ENCODE results near the gene CLCN6.

Gene CLCN6

GRCh38 chr1:11822091-11822490, 16.1 kb downstream of the CLCN6 start:
- Histone ChIP-seq H3K4me1 (ENCODE audit: control insufficient read depth, insufficient read depth, low read length) (no peaks in the 10 kb centered on the region), H3K9me3 (ENCODE audit: control insufficient read depth, insufficient read depth, low read depth, low read length) (no peaks in the 10 kb centered on the region), H3K36me3 (ENCODE audit: control insufficient read depth in 2 of 2, insufficient read depth in 1 of 2, low read length in 2 of 2) (peaks cover 24 to 88% of the 10 kb centered on the region in 2 experiments), H3K4me3 (ENCODE audit: low read depth, low read length) (no peak overlapping the region), H3K27ac (ENCODE audit: extremely low read depth, low read depth, low read length) (no peak overlapping the region)
- ChIA-PET POLR2A (interaction anchor here (0.6 to 0.9 kb wide), 2 partner anchors 16 to 87 kb away, joined by 3 to 5 read pairs; partner anchors contain the start of genes CLCN6 and MTHFR), CTCF (interaction anchor here (1.1 kb wide), 1 partner anchor 71 kb away, joined by 3 read pairs; no protein-coding TSS in a partner anchor)
- TF ChIP-seq ZNF114 (tag by site-specific recombination; IDR thresholded peaks at IDR 0.05), result no peak
- no peak for TF ChIP-seq ZNF169 (tag by site-specific recombination; IDR thresholded peaks at IDR 0.05)
- no peak for TF ChIP-seq ZNF704 (tag by site-specific recombination; IDR thresholded peaks at IDR 0.05)
- TF ChIP-seq EGR2 (tag by site-specific recombination; IDR thresholded peaks at IDR 0.05; ENCODE audit: low read depth), result no peak
- no peak for TF ChIP-seq ZNF335 (tag by site-specific recombination; conservative IDR thresholded peaks at IDR 0.05)
- TF ChIP-seq ZNF2 (tag by site-specific recombination; IDR thresholded peaks at IDR 0.05), result no peak
- TF ChIP-seq ZNF654 (tag by site-specific recombination; IDR thresholded peaks at IDR 0.05; ENCODE audit: low read depth), result no peak
- TF ChIP-seq ZNF398 (tag by site-specific recombination; IDR thresholded peaks at IDR 0.05), result no peak
- TF ChIP-seq ZNF473 (tag by site-specific recombination; IDR thresholded peaks at IDR 0.05), result no peak
- no peak for TF ChIP-seq ZNF146 (tag by site-specific recombination; IDR thresholded peaks at IDR 0.05)
- no peak for TF ChIP-seq SP3 (tag by site-specific recombination; IDR thresholded peaks at IDR 0.05)
- no peak for TF ChIP-seq ZFP3 (tag by site-specific recombination; IDR thresholded peaks at IDR 0.05; ENCODE audit: low read depth)
- TF ChIP-seq ZNF433 (tag by site-specific recombination; IDR thresholded peaks at IDR 0.05; ENCODE audit: low read depth), result no peak
- TF ChIP-seq HIC1 (tag by site-specific recombination; IDR thresholded peaks at IDR 0.05), result no peak
- no peak for TF ChIP-seq REPIN1 (tag by site-specific recombination; IDR thresholded peaks at IDR 0.05; ENCODE audit: low read depth)
- no peak for TF ChIP-seq ZNF677 (tag by site-specific recombination; IDR thresholded peaks at IDR 0.05)

GRCh38 chr1:11823366-11824137, 17.6 kb downstream of the CLCN6 start:
- Histone ChIP-seq H3K36me3 (ENCODE audit: control insufficient read depth in 2 of 2, insufficient read depth in 1 of 2, low read length in 2 of 2) (peaks cover 18 to 87% of the 10 kb centered on the region in 2 experiments), H3K4me1 (ENCODE audit: control insufficient read depth, insufficient read depth, low read length) (no peaks in the 10 kb centered on the region), H3K27ac (ENCODE audit: extremely low read depth, low read depth, low read length) (no peak overlapping the region), H3K9me3 (ENCODE audit: control insufficient read depth, insufficient read depth, low read depth, low read length) (no peaks in the 10 kb centered on the region), H3K4me3 (ENCODE audit: low read depth, low read length) (no peak overlapping the region)
- POLR2A ChIA-PET, result no interaction called here
- CTCF ChIA-PET, result interaction anchor here (0.6 kb wide), 1 partner anchor 44 kb away, joined by 6 read pairs; no protein-coding TSS in a partner anchor
- TF ChIP-seq ZNF174 (tag by site-specific recombination; IDR thresholded peaks at IDR 0.05) (no peak), IKZF3 (tag by site-specific recombination; IDR thresholded peaks at IDR 0.05) (no peak), ZNF426 (tag by site-specific recombination; IDR thresholded peaks at IDR 0.05) (no peak), ZNF292 (tag by site-specific recombination; IDR thresholded peaks at IDR 0.05; ENCODE audit: borderline replicate concordance, low read depth) (no peak), HOXC10 (CRISPR knock-in tag; IDR thresholded peaks at IDR 0.05) (no peak), ZFHX2 (tag by site-specific recombination; conservative IDR thresholded peaks at IDR 0.05) (no peak), ZNF76 (tag by site-specific recombination; IDR thresholded peaks at IDR 0.05; ENCODE audit: borderline replicate concordance, low read depth) (no peak), ZFP41 (tag by site-specific recombination; IDR thresholded peaks at IDR 0.05; ENCODE audit: borderline replicate concordance) (no peak)

All from HEK293 (cell line).